A673 (cell line): Measurements from ENCODE around the gene ZFYVE21. TPM values are rescaled to one million over a fixed set of nuclear protein-coding genes. Genes with fewer than 3 reads are reported as not detected.
"Not testable (repeated sequence)": the region's sequence is repeated elsewhere in the genome, so short reads cannot be mapped to it uniquely, and the experiment has no call there.

ENCODE experiments used
- BruUV-seq: library from RNA; stranded (reverse); fragments of 400-500 nt; replicated peaks from 2 replicates; lab custom pipeline; 2021; lab: Mats Ljungman, UMichigan
- CTCF ChIA-PET: fragments of 300-600 bp; sonication (Branson Sonifier 250); formaldehyde crosslinking; loops from one replicate; lab custom pipeline; 2022; ENCODE audit warnings: antibody characterized with exemption; lab: Charles Lee
- POLR2A ChIA-PET: fragments of 300-600 bp; sonication (Branson Sonifier 250); formaldehyde crosslinking; loops from one replicate; lab custom pipeline; 2022; ENCODE audit warnings: antibody characterized with exemption; ENCODE audit not compliant: low non-redundant PET; lab: Charles Lee
- DNase-seq: peaks from one replicate; pipeline ENCODE4 v3.0.0-alpha.2; 2015; ENCODE audit warnings: low spot score
- H3K27ac ChIP-seq: fragments of 200-600 bp; sonication (generic); 2 replicates; pipeline ENCODE4 v1.5.1; 2016; ENCODE audit warnings: mixed run types, low read depth, mild to moderate bottlenecking, mixed read lengths, antibody characterized with exemption, low read length; ENCODE audit not compliant: poor library complexity, severe bottlenecking
- H3K27me3 ChIP-seq: fragments of 200-600 bp; sonication (generic); replicated peaks from 2 replicates; pipeline ENCODE4 v1.6.1; 2017; ENCODE audit warnings: mixed run types, low read depth, mild to moderate bottlenecking, mixed read lengths, antibody characterized with exemption, low read length; ENCODE audit not compliant: insufficient read depth, poor library complexity
- H3K36me3 ChIP-seq: fragments of 200-600 bp; sonication (generic); 2 replicates; pipeline ENCODE4 v1.6.1; 2016; ENCODE audit warnings: mixed run types, mild to moderate bottlenecking, mixed read lengths, antibody characterized with exemption, low read length; ENCODE audit not compliant: insufficient read depth, poor library complexity, severe bottlenecking
- H3K4me1 ChIP-seq: fragments of 200-600 bp; sonication (generic); 2 replicates; pipeline ENCODE4 v1.6.1; 2017; ENCODE audit warnings: mixed run types, mild to moderate bottlenecking, mixed read lengths, antibody characterized with exemption, low read length; ENCODE audit not compliant: insufficient read depth, poor library complexity, severe bottlenecking
- H3K4me3 ChIP-seq: fragments of 200-600 bp; sonication (generic); 2 replicates; pipeline ENCODE4 v1.5.1; 2016; ENCODE audit warnings: low read depth, mixed run types, mild to moderate bottlenecking, mixed read lengths, low read length; ENCODE audit not compliant: poor library complexity, severe bottlenecking
- H3K9me3 ChIP-seq: fragments of 200-600 bp; sonication (generic); 2 replicates; pipeline ENCODE4 v1.6.1; 2016; ENCODE audit warnings: mixed run types, low read depth, mild to moderate bottlenecking, mixed read lengths, antibody characterized with exemption, low read length; ENCODE audit not compliant: poor library complexity, severe bottlenecking
- EZH2 ChIP-seq: fragments of 200-600 bp; sonication (generic); IDR thresholded peaks from 2 replicates; pipeline ENCODE4 v1.6.1; 2017; ENCODE audit warnings: borderline replicate concordance, low read depth, mild to moderate bottlenecking, mixed read lengths, antibody characterized with exemption, low read length; ENCODE audit not compliant: poor library complexity, severe bottlenecking
- intact Hi-C: fragments of 100-400 bp; cut with micrococcal nuclease; formaldehyde crosslinking; loops from one replicate; pipeline ENCODE4 v1.10.0; 2022; ENCODE audit not compliant: unreplicated experiment
- total RNA-seq: library from RNA; stranded (reverse); gene quantifications from 2 replicates; pipeline ENCODE4 v1.2.3, GENCODE V29; 2021
- TF ChIP-seq, protein P1 (sequence below): fragments of 300-800, 200-600 bp; sonication (generic); conservative IDR thresholded peaks from 2 replicates; pipeline ENCODE4 v1.5.1; 2017; ENCODE audit warnings: low read depth, mild to moderate bottlenecking, antibody characterized with exemption, low read length, moderate library complexity, mixed read lengths

The ZFYVE21 gene
- total RNA-seq, 1 experiment from 2014 or later, result 35.7 TPM

DNA sequence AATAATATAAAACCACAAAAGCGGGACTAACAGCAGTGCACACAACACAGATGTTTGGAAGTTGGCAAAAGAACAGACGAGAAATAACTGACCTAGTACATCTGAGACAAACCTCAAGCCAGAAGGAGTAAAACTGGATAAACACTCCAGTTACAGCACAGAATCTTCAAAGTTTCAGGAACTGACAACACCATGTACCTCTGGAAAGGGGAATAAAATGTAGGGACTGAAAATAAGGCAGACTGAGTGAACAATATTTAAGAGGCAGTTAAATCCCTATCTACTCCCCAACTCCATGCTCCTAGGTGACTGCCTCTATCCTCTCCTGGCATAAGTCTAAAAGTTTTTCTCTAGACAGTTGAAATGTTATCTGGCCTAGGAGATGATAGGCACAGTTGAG is 57.9 kb downstream of the ZFYVE21 start:
- Histone ChIP-seq H3K36me3 (no peaks in the 10 kb centered on the region), H3K4me3 (no peak overlapping the region), H3K4me1 (no peaks in the 10 kb centered on the region), H3K27ac (no peak overlapping the region), H3K9me3 (no peaks in the 10 kb centered on the region), H3K27me3 (no peaks in the 10 kb centered on the region)
- intact Hi-C loops, result no loop called here
- no peak for DNase-seq
- POLR2A ChIA-PET, result no interaction called here
- BruUV-seq, result no TSS peak
- CTCF ChIA-PET, result no interaction called here
- TF ChIP-seq, protein P1, sequence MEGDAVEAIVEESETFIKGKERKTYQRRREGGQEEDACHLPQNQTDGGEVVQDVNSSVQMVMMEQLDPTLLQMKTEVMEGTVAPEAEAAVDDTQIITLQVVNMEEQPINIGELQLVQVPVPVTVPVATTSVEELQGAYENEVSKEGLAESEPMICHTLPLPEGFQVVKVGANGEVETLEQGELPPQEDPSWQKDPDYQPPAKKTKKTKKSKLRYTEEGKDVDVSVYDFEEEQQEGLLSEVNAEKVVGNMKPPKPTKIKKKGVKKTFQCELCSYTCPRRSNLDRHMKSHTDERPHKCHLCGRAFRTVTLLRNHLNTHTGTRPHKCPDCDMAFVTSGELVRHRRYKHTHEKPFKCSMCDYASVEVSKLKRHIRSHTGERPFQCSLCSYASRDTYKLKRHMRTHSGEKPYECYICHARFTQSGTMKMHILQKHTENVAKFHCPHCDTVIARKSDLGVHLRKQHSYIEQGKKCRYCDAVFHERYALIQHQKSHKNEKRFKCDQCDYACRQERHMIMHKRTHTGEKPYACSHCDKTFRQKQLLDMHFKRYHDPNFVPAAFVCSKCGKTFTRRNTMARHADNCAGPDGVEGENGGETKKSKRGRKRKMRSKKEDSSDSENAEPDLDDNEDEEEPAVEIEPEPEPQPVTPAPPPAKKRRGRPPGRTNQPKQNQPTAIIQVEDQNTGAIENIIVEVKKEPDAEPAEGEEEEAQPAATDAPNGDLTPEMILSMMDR, result no peak
- TF ChIP-seq EZH2, result no peak

DNA sequence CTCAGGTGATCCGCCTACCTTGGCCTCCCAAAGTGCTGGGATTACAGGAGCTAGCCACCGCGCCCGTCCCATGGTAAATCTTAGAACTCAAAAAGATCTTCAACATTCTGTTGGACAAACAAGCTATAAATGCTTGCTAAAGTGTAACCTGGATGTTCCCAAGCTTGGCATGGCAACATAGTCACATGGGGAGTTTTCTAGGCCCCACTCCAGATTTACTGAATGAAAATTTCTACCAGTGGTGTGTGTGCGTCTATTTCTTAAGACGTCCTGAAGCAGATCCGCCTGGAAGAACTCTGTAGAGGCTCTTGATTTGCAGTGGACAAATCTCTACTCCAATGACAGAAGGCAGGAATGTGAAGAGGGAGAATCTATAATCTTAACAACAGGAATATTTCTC is 59.9 kb downstream of the ZFYVE21 start:
- CTCF ChIA-PET, result interaction anchor here (0.7 kb wide), 1 partner anchor 821 kb away, joined by 3 read pairs; no protein-coding TSS in a partner anchor
- no peaks in the 10 kb centered on the region for H3K36me3 ChIP-seq
- no peaks in the 10 kb centered on the region for H3K27me3 ChIP-seq
- POLR2A ChIA-PET, result no interaction called here
- intact Hi-C loops, result no loop called here
- H3K27ac ChIP-seq, result peak overlapping the region; percentile 57
- H3K4me1 ChIP-seq, result no peaks in the 10 kb centered on the region
- no TSS peak for BruUV-seq
- H3K4me3 ChIP-seq, result no peak overlapping the region
- TF ChIP-seq EZH2, result no peak
- TF ChIP-seq, protein P1, result no peak
- H3K9me3 ChIP-seq, result no peaks in the 10 kb centered on the region
- peak; percentile 21 for DNase-seq

- H3K27ac ChIP-seq, H3K27me3 ChIP-seq, H3K4me1 ChIP-seq, intact Hi-C loops, H3K36me3 ChIP-seq, POLR2A ChIA-PET, CTCF ChIA-PET, H3K4me3 ChIP-seq, BruUV-seq, H3K9me3 ChIP-seq: not testable (repeated sequence)
- peak; percentile 28 for DNase-seq
Measured at GRCh38 chr14:103776319-103776718, 60.7 kb downstream of the ZFYVE21 start.

DNA sequence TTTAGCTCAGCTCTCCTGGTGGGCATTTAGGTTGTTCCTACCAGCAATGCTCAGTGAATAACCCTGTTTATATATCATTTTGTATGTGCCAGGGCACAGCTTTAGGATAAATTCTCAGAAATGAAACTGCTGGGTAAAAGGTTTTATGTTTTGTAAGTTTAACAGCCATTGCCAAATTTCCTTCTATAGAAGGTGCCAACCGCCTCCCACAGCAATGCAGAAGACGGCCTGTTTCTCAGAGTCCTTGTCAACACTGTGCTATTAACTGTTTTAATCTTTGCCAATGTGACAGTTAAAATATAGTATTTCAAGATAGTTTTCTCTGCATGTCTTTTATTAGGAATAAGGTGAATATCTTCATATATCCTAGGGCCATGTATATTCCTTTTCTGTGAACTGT is 66.8 kb downstream of the ZFYVE21 start:
- TF ChIP-seq, protein P1, result no peak
- no peak for TF ChIP-seq EZH2
- no peak for DNase-seq
- intact Hi-C loops, result no loop called here
- BruUV-seq, result no TSS peak
- ChIA-PET CTCF (no interaction called here), POLR2A (no interaction called here)
- Histone ChIP-seq H3K27ac (no peak overlapping the region), H3K4me3 (no peak overlapping the region), H3K36me3 (no peaks in the 10 kb centered on the region), H3K4me1 (no peaks in the 10 kb centered on the region), H3K9me3 (no peaks in the 10 kb centered on the region), H3K27me3 (no peaks in the 10 kb centered on the region)
